22Rv1 (cell line): ENCODE data around the gene SFXN5.
A peak's percentile ranks its signal among the peaks of the same experiment; 100 is the strongest.

Experiments used
- H3K27ac ChIP-seq: fragments of 450-650 bp; 2 replicates; pipeline ENCODE4 v1.5.1; 2017
- CTCF ChIP-seq: fragments of 450-650 bp; IDR thresholded peaks from 2 replicates; pipeline ENCODE4 v1.5.1; 2017; ENCODE audit warnings: mild to moderate bottlenecking
- ZFX ChIP-seq: fragments of 450-650 bp; IDR thresholded peaks from 2 replicates; pipeline ENCODE4 v1.6.1; 2017; ENCODE audit warnings: antibody characterized with exemption, borderline replicate concordance

SFXN5 gene

GRCh38 chr2:72981536-72981935 lies 90.0 kb downstream of the SFXN5 start:
- TF ChIP-seq ZFX (no peak), CTCF (no peak)
- H3K27ac ChIP-seq, result no peak overlapping the region

- TF ChIP-seq CTCF, result no peak
- no peak for TF ChIP-seq ZFX
- H3K27ac ChIP-seq, result no peak overlapping the region
Measured at GRCh38 chr2:72980535-72981217, 90.8 kb downstream of the SFXN5 start.

- no peak overlapping the region for H3K27ac ChIP-seq
- TF ChIP-seq ZFX, result no peak
- TF ChIP-seq CTCF, result no peak
Measured at GRCh38 chr2:72979896-72980295, 91.6 kb downstream of the SFXN5 start.

GRCh38 chr2:72975017-72975416 lies 96.5 kb downstream of the SFXN5 start:
- H3K27ac ChIP-seq, result no peak overlapping the region
- TF ChIP-seq ZFX (no peak), CTCF (no peak)

GRCh38 chr2:72974436-72974754 lies 97.1 kb downstream of the SFXN5 start:
- TF ChIP-seq CTCF (no peak), ZFX (no peak)
- H3K27ac ChIP-seq, result no peak overlapping the region

GRCh38 chr2:72973566-72974435 lies 97.7 kb downstream of the SFXN5 start:
- TF ChIP-seq CTCF, result peak; percentile 89
- no peak for TF ChIP-seq ZFX
- no peak overlapping the region for H3K27ac ChIP-seq

- H3K27ac ChIP-seq, result no peak overlapping the region
- no peak for TF ChIP-seq ZFX
- no peak for TF ChIP-seq CTCF
Measured at GRCh38 chr2:72973137-72973535, 98.4 kb downstream of the SFXN5 start.
